IPS-15b (cell line): ENCODE measurements around the gene PEPD.

Source experiments
- H3K27me3 ChIP-seq: one replicate; pipeline ENCODE4 v1.6.1; 2013; ENCODE audit warnings: low read length; ENCODE audit not compliant: control insufficient read depth, insufficient read depth
- H3K36me3 ChIP-seq: one replicate; pipeline ENCODE4 v1.6.1; 2013; ENCODE audit warnings: low read length; ENCODE audit not compliant: control insufficient read depth, insufficient read depth
- H3K4me1 ChIP-seq: one replicate; pipeline ENCODE4 v1.6.1; 2013; ENCODE audit warnings: mild to moderate bottlenecking, low read length; ENCODE audit not compliant: control insufficient read depth, insufficient read depth
- H3K4me3 ChIP-seq: one replicate; pipeline ENCODE4 v1.5.1; 2013; ENCODE audit warnings: low read depth, low read length
- H3K9ac ChIP-seq: one replicate; pipeline ENCODE4 v1.6.1; 2013; ENCODE audit warnings: low read depth, mild to moderate bottlenecking, low read length
- H3K9me3 ChIP-seq: one replicate; pipeline ENCODE4 v1.6.1; 2013; ENCODE audit warnings: mild to moderate bottlenecking, low read length; ENCODE audit not compliant: control insufficient read depth, insufficient read depth

The PEPD gene

DNA sequence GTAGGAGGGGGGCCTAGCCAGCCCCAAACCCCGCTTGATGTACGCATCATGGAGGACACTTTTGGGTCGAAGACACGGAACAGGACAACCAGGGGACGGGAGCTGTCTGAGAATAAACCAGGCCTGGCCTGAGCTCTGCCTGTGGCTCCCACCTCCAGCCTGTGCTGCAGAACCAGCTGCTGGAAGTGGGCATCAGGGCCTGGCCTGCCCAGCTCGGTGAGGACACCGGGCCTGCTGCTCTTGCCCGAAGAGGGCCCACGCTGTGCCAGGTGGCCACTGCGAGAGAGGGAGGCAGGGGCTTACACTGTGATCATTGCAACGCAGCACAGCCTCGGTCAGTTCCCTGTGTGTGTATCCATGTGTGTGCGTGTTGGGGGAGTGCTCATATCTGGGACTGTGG, 113.5 kb downstream of the PEPD start:
- H3K9me3 ChIP-seq: no peaks in the 10 kb centered on the region
- H3K9ac ChIP-seq: no peak overlapping the region
- H3K4me3 ChIP-seq: no peak overlapping the region
- peaks cover 3% of the 10 kb centered on the region for H3K4me1 ChIP-seq
- H3K27me3 ChIP-seq: no peaks in the 10 kb centered on the region
- peaks cover 11% of the 10 kb centered on the region for H3K36me3 ChIP-seq

DNA sequence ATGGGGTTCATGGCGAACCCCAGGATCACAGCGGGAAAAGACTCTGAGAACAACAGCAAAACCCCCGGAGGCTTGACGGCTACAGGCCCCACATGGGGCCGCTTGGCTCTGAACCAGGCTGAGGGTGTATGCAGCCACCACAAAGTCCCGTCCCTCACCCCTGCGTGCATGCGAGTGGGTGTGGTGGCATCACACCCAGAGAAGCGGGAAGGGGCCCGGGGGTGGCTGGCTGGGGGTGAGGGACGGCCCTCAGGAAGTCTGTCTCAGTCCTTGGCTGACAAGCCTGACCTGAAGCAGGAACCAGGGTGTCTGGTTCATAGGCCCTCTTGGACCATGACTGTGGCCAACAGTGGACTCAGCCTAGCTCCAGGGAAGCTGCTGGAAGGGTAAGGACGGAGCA, 113.9 kb downstream of the PEPD start:
- no peak overlapping the region for H3K4me3 ChIP-seq

DNA sequence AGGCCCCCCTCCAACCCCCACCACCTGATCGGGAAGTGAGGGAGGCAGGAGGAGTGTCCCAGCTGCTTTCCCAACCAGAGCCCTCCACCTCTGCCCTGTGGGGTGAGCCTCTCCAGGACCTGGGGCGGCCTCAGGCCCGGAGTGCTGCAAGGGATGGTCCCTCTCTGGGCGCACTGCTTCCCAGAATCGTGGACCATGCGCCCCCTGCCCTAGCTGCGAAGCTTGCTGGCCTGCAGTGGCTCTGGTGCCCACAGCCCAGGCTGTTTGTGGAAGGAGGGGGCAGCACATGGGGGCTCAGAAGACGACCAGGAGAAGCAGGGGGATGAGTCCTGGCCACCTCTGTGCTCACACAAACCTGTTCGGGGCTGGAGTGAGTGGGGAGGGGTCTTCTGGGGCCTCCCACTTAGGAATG, 114.4 kb downstream of the PEPD start:
- Histone ChIP-seq H3K4me3 (no peak overlapping the region), H3K36me3 (peaks cover 11% of the 10 kb centered on the region), H3K4me1 (peaks cover 3% of the 10 kb centered on the region), H3K27me3 (no peaks in the 10 kb centered on the region), H3K9ac (no peak overlapping the region), H3K9me3 (no peaks in the 10 kb centered on the region)

More for the DNA sequence above, 113.9 kb downstream of the PEPD start:
- Histone ChIP-seq H3K9me3 (no peaks in the 10 kb centered on the region), H3K27me3 (no peaks in the 10 kb centered on the region), H3K4me1 (peaks cover 3% of the 10 kb centered on the region), H3K9ac (no peak overlapping the region), H3K36me3 (peaks cover 11% of the 10 kb centered on the region)

DNA sequence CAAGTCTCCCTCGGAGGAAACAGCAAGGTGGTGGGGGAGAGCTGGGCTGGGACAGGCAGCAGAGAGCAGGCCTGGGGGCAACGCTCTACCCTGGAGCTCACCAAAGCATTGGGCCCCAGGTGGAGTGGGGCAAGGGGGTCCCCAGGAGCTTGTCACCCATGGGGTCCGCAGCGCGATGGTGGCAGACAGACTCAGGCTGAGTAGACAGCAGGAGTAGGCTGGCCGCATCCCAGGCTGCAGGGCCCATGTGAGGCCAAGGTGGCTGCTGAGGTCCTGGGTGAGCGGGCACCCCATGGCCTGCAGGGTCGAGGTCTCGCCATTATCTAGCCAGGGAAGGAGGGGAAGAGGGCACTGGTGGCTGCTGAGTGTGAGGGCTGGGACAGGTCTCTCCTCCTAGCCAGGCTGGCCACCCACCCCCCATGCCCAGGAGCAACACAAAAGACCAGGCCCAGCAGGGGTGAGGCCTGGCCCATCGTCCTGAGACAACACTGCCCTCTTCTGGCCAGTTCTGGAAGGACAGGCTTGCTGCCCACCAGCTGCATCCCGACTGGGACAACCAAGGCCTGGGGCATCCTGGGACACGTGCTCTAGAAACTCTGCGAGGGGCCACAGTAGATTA, 115.0 kb downstream of the PEPD start:
- Histone ChIP-seq H3K9ac (no peak overlapping the region), H3K4me3 (no peak overlapping the region), H3K4me1 (peaks cover 3% of the 10 kb centered on the region), H3K9me3 (no peaks in the 10 kb centered on the region), H3K36me3 (peaks cover 10% of the 10 kb centered on the region), H3K27me3 (no peaks in the 10 kb centered on the region)

DNA sequence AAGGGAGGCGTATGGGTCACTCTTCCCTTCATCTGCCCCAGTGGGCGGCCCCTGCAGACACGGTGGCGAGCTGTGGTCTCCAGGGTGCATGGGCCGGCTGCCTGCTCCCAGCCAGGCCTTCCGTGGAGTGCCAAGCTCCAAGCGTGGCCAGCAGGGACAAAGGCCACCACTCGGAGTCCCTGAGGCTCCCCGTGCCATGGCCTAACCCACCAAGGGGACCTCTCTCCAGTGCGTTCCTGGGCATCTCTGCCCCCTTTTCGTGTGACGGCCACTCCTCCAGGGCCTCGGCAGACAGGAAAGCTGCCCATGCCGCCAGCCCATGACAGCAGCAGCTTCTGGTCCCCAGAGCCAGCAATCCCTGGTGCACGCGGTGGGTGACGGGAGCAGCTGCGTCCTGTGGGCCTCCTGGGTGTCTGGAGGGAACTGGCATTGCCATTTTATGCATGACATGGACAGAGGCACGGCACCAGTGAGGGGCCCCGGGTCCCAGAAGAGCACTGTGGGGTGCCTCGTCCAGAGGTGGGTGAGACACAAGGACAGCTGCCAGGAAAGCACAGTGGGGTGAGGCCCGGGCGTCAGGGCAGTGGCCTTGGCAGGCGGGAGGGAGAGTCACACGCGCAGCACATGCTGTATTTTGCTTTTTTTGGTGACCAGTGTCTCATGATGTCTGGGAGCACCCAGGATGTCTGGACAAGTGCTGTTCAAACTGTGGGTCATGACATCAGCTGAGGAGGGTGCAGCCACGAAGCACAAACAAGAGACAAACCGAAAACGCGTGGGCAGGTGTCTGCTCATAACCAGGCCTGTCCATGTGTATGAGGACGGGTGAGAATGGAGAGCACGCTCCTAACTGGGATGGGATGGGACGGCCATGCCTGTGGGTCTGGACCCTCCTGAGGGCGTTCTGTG, 115.8 kb downstream of the PEPD start:
- Histone ChIP-seq H3K27me3 (no peaks in the 10 kb centered on the region), H3K4me3 (no peak overlapping the region), H3K9me3 (no peaks in the 10 kb centered on the region), H3K36me3 (peaks cover 9% of the 10 kb centered on the region), H3K4me1 (peaks cover 3% of the 10 kb centered on the region), H3K9ac (no peak overlapping the region)

DNA sequence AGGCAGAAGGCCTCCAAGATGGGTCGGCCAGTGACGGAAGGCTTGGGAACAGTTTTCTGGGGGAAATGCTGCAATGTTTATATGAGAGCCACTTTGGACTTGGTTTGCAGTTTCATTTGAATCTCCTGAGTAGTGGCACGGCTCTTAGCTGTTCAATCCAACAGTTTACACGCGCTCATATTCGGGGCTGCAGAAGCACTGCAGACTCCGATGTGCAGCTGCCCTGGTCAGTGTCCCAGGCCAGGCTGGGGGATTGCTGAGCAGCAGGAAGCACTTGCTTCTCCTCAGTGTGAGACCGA, 116.4 kb downstream of the PEPD start:
- H3K9ac ChIP-seq: no peak overlapping the region
- H3K36me3 ChIP-seq: peaks cover 9% of the 10 kb centered on the region
- H3K9me3 ChIP-seq: no peaks in the 10 kb centered on the region
- no peaks in the 10 kb centered on the region for H3K27me3 ChIP-seq
- H3K4me3 ChIP-seq: no peak overlapping the region
- peaks cover 3% of the 10 kb centered on the region for H3K4me1 ChIP-seq

DNA sequence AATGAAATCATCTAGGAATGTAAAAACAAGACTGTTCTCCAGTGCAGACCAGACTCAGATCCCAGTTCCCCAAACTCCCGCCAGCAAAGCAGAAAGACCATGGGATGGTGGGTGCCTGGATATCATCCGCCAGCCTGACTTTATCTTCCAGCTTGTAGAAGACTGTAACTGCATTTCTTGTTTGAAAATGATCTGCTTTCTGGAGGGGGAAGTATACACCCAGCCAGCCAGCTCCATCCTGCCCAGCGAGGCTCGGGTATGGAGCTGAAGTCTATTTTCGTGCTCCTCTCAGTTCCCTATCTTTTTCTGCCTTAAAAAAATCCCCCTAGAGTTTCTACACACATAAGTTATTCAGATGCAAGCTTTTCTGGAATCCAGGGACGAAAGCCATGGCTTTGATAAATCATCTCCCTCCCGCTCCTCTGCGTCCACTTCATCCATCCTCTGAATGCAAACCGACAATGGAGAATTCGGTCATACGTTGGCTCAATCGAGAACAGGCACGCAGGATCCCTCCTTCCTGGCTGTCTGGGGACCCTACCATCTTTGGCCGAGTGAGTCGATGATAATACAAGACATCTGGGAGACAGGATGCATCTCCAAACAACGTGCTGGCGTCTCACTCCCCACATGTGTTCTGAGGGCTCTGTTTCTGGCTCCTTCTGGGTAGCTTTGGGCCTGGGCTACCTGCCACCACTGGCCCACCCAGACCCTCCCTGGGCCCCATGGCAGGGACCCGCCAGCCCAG, 116.9 kb downstream of the PEPD start:
- Histone ChIP-seq H3K36me3 (peaks cover 7% of the 10 kb centered on the region), H3K4me3 (no peak overlapping the region), H3K9ac (no peak overlapping the region), H3K9me3 (no peaks in the 10 kb centered on the region), H3K27me3 (no peaks in the 10 kb centered on the region), H3K4me1 (peaks cover 3% of the 10 kb centered on the region)

DNA sequence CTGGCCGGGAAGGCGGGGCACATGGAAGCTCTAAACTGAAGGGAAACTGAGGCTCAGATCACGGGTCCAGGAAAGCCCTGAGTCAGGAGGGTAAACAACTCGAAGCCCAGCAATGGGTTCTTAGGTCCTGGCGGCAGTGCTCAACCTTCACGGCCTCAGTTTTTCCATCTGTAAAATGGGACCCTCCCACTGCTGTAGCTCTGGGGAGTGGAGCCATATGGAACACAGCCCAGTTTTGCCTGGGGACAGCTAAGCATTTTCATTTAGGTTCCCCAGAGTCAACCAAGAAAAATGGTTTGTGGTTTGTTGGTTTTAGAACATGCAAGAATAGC, 117.7 kb downstream of the PEPD start:
- Histone ChIP-seq H3K36me3 (peaks cover 7% of the 10 kb centered on the region), H3K4me1 (peaks cover 3% of the 10 kb centered on the region), H3K27me3 (no peaks in the 10 kb centered on the region), H3K4me3 (no peak overlapping the region), H3K9ac (no peak overlapping the region), H3K9me3 (no peaks in the 10 kb centered on the region)

DNA sequence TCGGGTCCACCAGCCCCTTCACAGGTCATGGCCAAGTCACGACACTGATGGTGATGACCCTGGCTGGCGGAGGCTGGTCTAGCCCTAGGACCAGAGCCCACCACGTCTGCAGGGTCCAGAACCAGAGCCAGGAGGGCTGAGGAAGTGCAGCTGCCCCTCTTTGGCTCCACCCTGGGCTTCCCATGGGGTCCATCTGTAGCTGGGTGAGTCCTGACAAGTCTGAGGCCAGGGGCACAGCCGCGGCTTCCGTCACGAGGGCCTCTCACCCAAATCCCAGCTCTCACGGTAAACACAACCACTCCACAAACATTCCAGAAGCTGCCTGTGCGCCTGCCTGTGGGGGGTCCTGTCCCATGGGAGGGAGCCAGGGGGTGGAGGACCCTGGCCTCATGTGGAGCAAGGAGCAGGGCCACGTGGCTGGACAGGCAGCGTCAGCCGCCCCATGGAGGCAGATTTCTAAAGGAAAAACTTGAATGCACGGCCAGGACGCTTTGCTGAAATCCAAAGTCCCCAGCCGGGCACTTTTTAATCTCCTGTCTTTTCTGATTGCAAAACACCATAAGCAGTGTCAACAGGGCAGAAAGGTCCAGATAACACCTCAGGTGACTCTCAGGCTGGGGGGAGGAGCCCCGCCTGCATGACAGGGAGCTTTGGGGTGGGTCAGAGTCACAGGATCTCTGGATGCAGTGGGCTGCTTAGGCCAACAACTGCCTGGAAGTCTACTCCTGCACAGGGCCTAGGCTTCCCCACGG, 118.2 kb downstream of the PEPD start:
- peaks cover 3% of the 10 kb centered on the region for H3K4me1 ChIP-seq
- no peak overlapping the region for H3K9ac ChIP-seq
- H3K27me3 ChIP-seq: no peaks in the 10 kb centered on the region
- H3K4me3 ChIP-seq: no peak overlapping the region
- peaks cover 11% of the 10 kb centered on the region for H3K36me3 ChIP-seq
- no peaks in the 10 kb centered on the region for H3K9me3 ChIP-seq

DNA sequence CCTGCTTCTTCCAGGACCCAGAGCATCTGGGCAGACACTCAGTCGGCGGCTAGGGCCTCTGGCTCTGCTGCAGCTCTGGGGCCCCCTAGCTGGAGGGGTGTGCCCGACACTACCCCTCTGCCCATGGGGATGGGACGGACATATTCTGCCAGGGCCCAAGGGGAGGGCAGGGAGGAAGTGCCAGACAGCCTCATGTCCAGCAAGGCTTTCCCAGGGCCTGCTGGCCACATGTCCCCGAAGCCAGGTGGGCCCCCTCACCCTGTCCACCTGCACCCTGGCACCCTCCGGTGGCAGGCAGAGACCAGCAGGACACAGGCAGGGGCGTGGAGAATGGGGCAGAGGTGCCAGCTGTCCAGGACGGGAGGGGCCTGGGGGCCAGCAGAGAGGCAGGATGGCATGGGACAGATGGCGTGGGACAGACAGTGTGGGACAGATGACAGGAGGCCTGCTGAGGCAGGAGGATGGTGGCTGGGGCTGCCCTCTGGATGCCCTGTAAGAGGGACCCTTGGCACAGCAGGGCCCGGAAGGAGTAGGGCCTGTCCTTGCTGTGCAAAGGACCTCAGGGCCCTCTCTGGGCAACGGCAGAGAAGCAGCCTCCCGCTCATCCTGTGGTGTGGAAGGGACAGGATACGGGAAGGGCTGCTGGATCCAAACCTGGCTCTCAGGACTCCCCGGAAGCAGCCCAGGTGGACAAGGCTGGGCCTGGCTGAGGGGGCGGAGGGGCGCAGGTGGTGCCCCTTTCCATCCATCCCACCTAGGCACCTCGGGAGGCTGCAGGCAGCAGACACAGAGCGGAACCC, 119.0 kb downstream of the PEPD start:
- no peaks in the 10 kb centered on the region for H3K9me3 ChIP-seq
- no peak overlapping the region for H3K4me3 ChIP-seq
- H3K4me1 ChIP-seq: peaks cover 3% of the 10 kb centered on the region
- H3K9ac ChIP-seq: no peak overlapping the region
- no peaks in the 10 kb centered on the region for H3K27me3 ChIP-seq
- H3K36me3 ChIP-seq: peaks cover 14% of the 10 kb centered on the region
